GM12801 (cell line): ENCODE data around the gene MICB.

Experiments
- TF ChIP-seq, protein P1 (sequence below): IDR thresholded peaks from one replicate; pipeline ENCODE4 v1.5.1; 2011; ENCODE audit warnings: control low read depth; ENCODE audit not compliant: insufficient read length; ENCODE audit errors: extremely low read depth

Gene MICB

DNA sequence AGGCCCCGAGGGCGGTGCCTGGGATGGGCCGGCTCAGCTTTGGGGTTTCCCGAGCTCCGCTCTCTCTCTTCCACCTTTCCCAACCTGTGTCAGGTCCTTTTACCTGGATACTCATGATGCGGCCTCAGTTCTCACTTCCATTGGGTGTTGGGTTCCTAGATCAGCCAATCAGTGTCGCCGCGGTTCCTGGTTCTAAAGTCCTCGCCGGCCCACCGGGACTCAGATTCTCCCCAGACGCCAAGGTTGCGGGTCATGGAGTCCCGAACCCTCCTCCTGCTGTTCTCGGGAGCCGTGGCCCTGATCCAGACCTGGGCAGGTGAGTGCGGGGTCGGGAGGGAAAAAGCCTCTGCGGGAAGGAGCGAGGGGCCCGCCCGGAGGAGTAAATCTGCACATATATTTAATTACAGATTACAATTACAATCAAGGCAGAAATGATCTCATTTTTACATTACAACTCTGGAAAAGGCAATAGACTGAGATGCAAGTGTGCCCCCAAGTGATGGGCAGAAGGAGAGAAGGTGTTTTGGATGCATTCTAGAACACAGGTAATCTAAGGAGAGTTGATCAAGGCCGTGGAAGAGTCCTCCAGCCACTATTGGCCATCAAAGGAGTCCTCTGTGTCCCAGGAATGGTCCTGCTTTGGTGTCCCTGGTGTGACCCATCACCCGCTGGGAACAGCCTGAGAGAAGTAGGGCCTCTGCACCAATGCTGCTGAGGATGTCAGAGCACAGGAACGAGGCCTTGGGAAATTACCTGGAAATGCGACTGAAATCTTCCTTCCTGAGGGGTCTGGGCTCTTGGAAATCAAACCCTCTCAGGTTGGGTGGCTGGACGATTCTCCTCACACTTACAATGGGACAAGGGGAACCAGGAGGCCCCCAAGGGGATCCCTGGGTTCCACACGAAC, 34.7 kb upstream of the MICB start:
- TF ChIP-seq, protein P1, sequence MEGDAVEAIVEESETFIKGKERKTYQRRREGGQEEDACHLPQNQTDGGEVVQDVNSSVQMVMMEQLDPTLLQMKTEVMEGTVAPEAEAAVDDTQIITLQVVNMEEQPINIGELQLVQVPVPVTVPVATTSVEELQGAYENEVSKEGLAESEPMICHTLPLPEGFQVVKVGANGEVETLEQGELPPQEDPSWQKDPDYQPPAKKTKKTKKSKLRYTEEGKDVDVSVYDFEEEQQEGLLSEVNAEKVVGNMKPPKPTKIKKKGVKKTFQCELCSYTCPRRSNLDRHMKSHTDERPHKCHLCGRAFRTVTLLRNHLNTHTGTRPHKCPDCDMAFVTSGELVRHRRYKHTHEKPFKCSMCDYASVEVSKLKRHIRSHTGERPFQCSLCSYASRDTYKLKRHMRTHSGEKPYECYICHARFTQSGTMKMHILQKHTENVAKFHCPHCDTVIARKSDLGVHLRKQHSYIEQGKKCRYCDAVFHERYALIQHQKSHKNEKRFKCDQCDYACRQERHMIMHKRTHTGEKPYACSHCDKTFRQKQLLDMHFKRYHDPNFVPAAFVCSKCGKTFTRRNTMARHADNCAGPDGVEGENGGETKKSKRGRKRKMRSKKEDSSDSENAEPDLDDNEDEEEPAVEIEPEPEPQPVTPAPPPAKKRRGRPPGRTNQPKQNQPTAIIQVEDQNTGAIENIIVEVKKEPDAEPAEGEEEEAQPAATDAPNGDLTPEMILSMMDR, result no peak

DNA sequence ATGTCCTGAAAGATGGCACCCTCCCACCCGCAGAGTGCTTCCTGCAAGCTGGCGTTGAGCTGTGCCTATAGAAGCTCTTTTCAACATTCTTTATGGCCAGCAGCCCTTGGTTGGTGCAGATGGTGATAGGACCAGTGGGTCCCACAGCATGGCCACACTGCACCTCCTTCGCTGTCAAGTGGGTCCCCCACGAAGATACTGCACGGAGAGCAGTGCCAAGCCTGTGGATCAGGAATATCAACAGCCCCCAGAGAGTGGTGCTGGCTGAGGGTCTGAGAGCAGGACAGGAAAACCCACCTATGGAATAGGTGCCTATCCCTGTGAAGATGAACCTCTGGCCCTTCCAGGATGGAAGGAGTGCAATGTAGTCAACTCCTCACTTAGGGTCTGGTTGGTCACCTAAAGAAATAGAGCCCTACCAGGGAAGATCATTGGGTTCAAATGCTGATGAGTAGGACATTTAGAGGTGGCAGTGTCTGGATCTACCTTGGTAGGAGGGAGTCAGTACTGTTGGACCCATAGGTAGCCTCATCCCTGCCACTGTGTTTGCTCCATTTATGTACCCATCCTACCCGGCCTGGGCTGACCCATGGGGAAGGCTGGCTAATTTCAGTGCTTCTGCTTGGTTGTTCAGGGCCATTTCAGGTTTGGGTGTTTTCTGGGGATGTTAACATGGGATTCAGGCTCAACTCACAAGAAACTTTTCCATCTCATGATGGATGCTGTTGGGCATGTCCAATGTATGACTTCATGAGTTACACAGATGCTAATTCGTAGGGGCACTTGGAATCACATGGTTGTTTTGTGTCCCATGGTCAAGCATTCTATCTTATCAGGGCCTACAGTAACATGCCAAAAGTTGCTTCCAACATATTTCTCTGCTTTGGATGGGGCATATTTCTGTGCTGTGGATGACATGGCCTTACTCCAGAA, 33.4 kb upstream of the MICB start:
- TF ChIP-seq, protein P1, result no peak

DNA sequence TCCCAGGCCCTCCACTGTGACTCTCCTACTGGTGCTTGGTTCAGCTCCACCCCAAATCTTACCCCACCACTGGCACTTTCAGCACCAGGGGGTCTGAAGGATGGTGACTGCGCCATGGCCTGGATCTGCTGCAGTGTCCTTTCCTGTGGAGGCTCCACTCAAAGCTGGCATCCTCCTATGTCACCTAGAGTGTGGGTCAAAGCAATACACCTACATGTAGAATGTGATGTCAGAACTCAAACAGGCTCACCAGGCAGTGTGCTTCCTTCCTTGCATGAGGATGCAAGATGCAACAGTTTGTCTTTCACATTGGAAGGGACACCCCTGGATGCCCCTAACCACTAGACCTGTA, 32.8 kb upstream of the MICB start:
- TF ChIP-seq, protein P1, result no peak

DNA sequence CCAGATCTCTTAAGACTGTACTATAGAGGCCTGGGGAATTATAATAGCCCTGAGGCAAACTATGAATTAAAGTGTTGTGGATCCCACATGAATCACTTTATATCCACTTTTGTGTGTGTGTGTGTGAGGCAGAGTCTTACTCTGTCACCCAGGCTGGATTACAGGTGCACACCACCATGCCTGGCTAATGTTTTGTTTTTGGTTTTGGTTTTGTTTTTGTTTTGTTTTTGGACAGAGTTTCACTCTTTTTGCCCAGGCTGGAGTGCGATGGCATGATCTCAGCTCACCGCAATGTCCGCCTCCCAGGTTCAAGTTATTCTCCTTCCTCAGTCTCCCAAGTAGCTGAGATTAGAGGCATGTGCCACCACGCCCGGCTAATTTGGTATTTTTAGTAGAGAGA, 32.2 kb upstream of the MICB start:
- TF ChIP-seq, protein P1, result no peak

DNA sequence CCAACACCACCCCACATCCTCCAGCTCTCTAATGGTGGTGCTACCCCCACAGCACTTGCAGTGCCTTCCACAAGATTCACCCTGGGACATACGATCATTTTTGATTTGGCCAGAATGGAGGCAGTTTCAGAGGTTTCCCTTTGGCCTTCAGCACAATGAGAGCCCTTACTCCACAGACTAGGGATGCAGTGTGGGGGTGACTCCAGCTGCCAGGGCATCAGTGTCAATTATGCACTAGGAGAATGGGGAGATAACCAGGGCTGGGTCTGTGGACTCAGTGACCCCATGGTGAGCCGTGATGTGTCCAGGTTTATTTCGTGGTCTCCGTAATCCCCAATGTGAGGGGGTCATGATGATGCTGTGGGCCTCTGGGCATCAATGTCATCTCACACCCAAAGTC, 31.5 kb upstream of the MICB start:
- TF ChIP-seq, protein P1, result no peak

DNA sequence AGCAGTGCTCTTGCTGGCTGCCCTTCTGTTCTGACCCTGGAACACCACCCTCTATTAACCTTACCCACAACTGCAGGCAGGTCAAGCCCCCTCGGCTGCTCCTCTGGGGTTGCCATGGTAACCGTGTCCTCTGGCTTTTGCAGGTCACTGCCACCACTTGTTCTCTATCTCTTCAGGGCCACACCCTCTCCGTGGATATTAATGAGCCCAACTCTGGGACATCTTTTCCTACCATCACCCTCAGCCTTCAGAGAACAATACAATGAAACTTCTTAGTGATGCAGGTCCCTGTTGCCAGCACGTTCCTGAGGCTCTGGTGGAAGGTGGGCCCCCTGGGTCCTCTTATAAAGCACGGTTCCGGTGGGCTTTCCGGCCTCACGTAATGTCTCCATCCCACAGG, 30.8 kb upstream of the MICB start:
- TF ChIP-seq, protein P1, result no peak

DNA sequence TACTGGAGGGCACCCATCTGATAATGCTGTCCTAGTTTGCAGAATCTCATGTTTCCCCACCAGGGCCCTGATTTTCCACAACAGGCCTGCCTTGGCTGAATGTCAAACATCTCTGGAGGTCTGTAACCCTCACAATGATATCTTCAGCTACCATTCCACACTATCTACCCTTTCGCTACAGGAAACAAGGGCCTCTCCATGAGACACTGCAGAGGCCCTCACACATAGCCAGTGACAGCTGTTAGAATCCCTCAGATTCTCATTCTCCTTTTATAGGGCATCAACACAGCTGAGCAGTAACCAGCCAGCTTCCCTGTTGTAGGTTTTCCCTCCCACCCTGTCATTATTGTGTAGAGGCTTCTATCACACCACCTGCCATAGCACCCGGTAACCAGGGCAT, 29.6 kb upstream of the MICB start:
- TF ChIP-seq, protein P1, result no peak
